ENCODE results near the gene UBASH3B.

DNA sequence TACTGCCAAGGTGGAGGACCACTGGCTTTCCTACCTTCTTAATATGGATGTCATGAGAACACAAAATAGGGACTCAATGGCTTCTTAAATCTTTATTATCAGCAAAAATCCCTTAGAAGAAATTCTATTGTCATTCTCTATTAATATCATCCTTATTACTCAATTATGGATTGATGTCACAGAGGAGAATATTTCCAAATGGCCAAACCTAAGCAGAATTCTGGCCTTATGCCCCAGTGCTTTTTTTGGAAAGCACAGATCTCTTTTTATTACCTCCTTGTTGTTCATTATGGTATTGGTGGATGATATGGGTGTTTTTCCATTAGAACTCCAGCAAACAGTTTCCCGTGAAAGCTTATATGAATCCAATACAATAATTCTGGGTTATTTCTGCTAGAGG is 192.7 kb downstream of the UBASH3B start:
- TF ChIP-seq YY1 (IDR thresholded peaks at IDR 0.05; ENCODE audit: low read depth): no peak
- no peak for TF ChIP-seq TEAD4 (IDR thresholded peaks at IDR 0.05)
- no peak for TF ChIP-seq NFIC (IDR thresholded peaks at IDR 0.05)
